ENCODE data around the gene IL6R.
A peak's percentile ranks its signal among the peaks of the same experiment; 100 is the strongest.

DNA sequence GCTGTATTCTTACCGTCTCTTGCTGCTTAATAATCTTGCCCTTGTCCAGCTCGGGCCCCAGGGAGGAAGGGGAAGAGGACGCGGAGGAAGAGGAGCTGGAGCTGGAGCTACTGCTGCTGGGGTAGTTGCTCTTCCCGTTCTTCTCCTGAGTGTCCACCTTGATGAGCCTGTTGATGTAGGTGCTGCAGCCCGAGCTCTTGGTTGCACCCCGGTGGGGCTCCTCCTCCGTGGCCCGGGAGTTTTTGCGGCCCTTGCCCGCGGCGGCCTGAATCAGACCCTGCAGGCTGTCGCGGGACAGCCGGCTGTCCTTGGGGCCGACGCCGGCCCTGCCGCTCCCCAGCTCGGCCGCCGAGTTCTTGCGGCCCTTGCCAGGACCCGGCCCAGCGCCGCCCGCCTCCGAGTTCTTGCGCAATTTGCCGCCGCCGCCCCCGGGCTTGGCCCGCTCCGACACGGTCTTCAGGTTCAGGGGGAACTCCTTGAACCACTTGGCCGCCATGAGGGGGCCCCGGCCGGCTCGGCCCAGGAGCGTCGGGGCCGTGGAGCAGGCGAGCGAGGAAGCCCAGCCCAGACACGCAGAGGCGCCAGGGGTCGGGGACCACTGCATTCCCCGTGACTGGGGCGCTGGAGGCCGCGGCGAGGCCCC is 96.4 kb downstream of the IL6R start:
- TF ChIP-seq POLR2A (IDR thresholded peaks at IDR 0.05) (no peak), POLR2AphosphoS5 (IDR thresholded peaks at IDR 0.05) (peak in 1 of 3 donors; percentile 68)
- TF ChIP-seq, protein P1, sequence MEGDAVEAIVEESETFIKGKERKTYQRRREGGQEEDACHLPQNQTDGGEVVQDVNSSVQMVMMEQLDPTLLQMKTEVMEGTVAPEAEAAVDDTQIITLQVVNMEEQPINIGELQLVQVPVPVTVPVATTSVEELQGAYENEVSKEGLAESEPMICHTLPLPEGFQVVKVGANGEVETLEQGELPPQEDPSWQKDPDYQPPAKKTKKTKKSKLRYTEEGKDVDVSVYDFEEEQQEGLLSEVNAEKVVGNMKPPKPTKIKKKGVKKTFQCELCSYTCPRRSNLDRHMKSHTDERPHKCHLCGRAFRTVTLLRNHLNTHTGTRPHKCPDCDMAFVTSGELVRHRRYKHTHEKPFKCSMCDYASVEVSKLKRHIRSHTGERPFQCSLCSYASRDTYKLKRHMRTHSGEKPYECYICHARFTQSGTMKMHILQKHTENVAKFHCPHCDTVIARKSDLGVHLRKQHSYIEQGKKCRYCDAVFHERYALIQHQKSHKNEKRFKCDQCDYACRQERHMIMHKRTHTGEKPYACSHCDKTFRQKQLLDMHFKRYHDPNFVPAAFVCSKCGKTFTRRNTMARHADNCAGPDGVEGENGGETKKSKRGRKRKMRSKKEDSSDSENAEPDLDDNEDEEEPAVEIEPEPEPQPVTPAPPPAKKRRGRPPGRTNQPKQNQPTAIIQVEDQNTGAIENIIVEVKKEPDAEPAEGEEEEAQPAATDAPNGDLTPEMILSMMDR (IDR thresholded peaks at IDR 0.05) = no peak
